Panc1 (cell line): ENCODE results near the gene ABHD4. TPM values are rescaled to one million over a fixed set of nuclear protein-coding genes. Genes with fewer than 3 reads are reported as not detected.

Experiments used
- ATAC-seq: fragments of 200-7000 bp; cut with Tn5 transposase; 2 replicates; pipeline ENCODE4 v1.9.1; 2020; ENCODE audit warnings: mild to moderate bottlenecking, moderate library complexity
- BruUV-seq: library from RNA; stranded (reverse); fragments of 400-500 nt; replicated peaks from 2 replicates; lab custom pipeline; 2021; lab: Mats Ljungman, UMichigan
- CTCF ChIA-PET: fragments of 300-600 bp; sonication (Branson Sonifier 250); formaldehyde crosslinking; loops from one replicate; lab custom pipeline; 2022; ENCODE audit warnings: antibody characterized with exemption; lab: Charles Lee
- POLR2A ChIA-PET: fragments of 300-600 bp; sonication (Branson Sonifier 250); formaldehyde crosslinking; loops from one replicate; lab custom pipeline; 2022; ENCODE audit warnings: antibody characterized with exemption; lab: Charles Lee
- DNase-seq: peaks from one replicate; pipeline ENCODE4 v3.0.0-alpha.2; 2010; ENCODE audit warnings: low read depth, low spot score
- H3K27ac ChIP-seq: 2 replicates; pipeline ENCODE4 v1.5.1; 2011; ENCODE audit warnings: mild to moderate bottlenecking, low read length, inconsistent platforms
- H3K27me3 ChIP-seq: fragments of 200-500 bp; sonication (Bioruptor generic); 2 replicates; pipeline ENCODE4 v1.6.0; 2014; ENCODE audit warnings: low read length, inconsistent platforms; ENCODE audit not compliant: control insufficient read depth, insufficient read depth
- H3K36me3 ChIP-seq: fragments of 200-500 bp; sonication (Bioruptor generic); 2 replicates; pipeline ENCODE4 v1.5.1; 2014; ENCODE audit warnings: inconsistent platforms, mild to moderate bottlenecking, low read length, moderate library complexity; ENCODE audit not compliant: control insufficient read depth, insufficient read depth
- H3K4me1 ChIP-seq: 2 replicates; pipeline ENCODE4 v1.5.1; 2011; ENCODE audit warnings: inconsistent platforms, mild to moderate bottlenecking, low read length, moderate library complexity; ENCODE audit not compliant: control insufficient read depth, insufficient read depth
- H3K4me3 ChIP-seq, 2 experiments: 2 replicates each; pipeline ENCODE4 v1.5.1; 2011 to 2012; ENCODE audit warnings: low read depth in 2 of 2, low read length in 2 of 2, mild to moderate bottlenecking in 2 of 2, inconsistent platforms in 1 of 2, moderate library complexity in 1 of 2
- H3K9me3 ChIP-seq: fragments of 200-500 bp; sonication (Bioruptor generic); 2 replicates; pipeline ENCODE4 v1.5.1; 2014; ENCODE audit warnings: low read depth, mild to moderate bottlenecking, inconsistent platforms, low read length, moderate library complexity; ENCODE audit not compliant: control insufficient read depth, insufficient read depth
- POLR2AphosphoS5 ChIP-seq: IDR thresholded peaks from 2 replicates; pipeline ENCODE4 v1.6.1; 2012; ENCODE audit warnings: mild to moderate bottlenecking, low read depth, low read length, moderate library complexity
- SIN3A ChIP-seq: IDR thresholded peaks from 2 replicates; pipeline ENCODE4 v1.6.1; 2012; ENCODE audit warnings: low read depth, mild to moderate bottlenecking, low read length, moderate library complexity, borderline replicate concordance; ENCODE audit not compliant: insufficient read depth
- TCF7L2 ChIP-seq: IDR thresholded peaks from 2 replicates; pipeline ENCODE4 v1.6.1; 2011; ENCODE audit warnings: mild to moderate bottlenecking, low read depth, low read length, inconsistent platforms
- in situ Hi-C: cut with HindIII; loops from 2 replicates; pipeline ENCODE4 v1.10.0; 2016; ENCODE audit warnings: low sequenced_read_pairs, low pct_unique_long_range_greater_than_20kb
- intact Hi-C: fragments of 100-400 bp; cut with micrococcal nuclease; formaldehyde crosslinking; loops from one replicate; pipeline ENCODE4 v1.10.0; 2022; ENCODE audit not compliant: unreplicated experiment
- total RNA-seq: library from RNA; stranded (reverse); gene quantifications from one replicate; pipeline ENCODE4 v1.2.1, GENCODE V29; 2021; ENCODE audit not compliant: unreplicated experiment
- TF ChIP-seq, protein P1 (sequence below): fragments of 450-650 bp; IDR thresholded peaks from 2 replicates; pipeline ENCODE4 v1.5.1; 2017; ENCODE audit warnings: mild to moderate bottlenecking
- TF ChIP-seq, protein P2 (sequence below), 2 experiments: IDR thresholded peaks; 2 replicates each; pipeline ENCODE4 v1.6.1; 2011 to 2012; ENCODE audit warnings: low read depth in 2 of 2, control low read depth in 1 of 2, low read length in 1 of 2, mild to moderate bottlenecking in 1 of 2, moderate library complexity in 1 of 2; ENCODE audit not compliant: insufficient read depth in 1 of 2

Gene ABHD4
- total RNA-seq, 1 experiment from 2014 or later, result 5.1 TPM

DNA sequence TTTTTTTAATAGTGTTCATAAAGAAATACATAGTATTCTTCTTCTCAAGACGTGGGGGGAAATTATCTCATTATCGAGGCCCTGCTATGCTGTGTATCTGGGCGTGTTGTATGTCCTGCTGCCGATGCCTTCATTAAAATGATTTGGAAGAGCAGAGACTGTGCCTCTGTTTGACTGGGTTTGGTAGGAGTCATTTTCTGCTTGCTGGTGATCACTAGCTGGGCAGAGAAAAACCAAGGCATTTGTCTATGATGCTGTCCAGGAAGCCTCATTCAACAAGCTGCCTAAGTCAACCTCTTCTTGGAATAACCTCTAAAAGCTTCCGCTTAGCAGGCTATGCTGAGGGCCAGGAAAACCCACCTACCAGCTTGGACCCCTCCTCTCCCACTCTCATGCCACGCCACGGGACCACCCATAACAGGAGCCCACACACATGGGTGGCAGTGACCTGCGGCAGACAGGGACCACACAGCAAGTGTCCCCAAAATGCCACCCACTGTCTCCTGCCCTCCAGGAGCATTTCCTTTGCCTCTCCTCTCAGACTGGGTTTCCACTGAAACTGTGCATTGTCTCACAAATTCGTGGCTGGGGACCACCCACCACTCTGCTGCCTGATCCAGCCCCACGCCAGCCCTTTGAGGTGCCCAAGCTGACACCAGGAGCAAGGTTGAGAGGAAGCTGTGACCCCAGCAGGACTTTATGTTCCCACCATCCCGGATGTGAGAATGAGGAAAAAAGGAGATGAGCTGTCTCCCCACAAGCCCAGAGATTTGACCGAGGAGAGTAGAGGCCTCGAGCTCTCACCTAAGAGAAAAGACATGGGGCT is 45.9 kb upstream of the ABHD4 start:
- ATAC-seq, result no peak
- ChIA-PET POLR2A (no interaction called here), CTCF (interaction anchor here (0.7 kb wide), 1 partner anchor 893 kb away, joined by 4 read pairs; no protein-coding TSS in a partner anchor)
- Histone ChIP-seq H3K27ac (no peak overlapping the region), H3K9me3 (no peaks in the 10 kb centered on the region), H3K4me1 (0 out of 2 replicates have a peak, but pooled peaks cover 2% of the 10 kb centered on the region), H3K27me3 (no peaks in the 10 kb centered on the region), H3K4me3 (no peak overlapping the region), H3K36me3 (no peaks in the 10 kb centered on the region)
- no TSS peak for BruUV-seq
- DNase-seq, result no peak
- TF ChIP-seq, protein P1, sequence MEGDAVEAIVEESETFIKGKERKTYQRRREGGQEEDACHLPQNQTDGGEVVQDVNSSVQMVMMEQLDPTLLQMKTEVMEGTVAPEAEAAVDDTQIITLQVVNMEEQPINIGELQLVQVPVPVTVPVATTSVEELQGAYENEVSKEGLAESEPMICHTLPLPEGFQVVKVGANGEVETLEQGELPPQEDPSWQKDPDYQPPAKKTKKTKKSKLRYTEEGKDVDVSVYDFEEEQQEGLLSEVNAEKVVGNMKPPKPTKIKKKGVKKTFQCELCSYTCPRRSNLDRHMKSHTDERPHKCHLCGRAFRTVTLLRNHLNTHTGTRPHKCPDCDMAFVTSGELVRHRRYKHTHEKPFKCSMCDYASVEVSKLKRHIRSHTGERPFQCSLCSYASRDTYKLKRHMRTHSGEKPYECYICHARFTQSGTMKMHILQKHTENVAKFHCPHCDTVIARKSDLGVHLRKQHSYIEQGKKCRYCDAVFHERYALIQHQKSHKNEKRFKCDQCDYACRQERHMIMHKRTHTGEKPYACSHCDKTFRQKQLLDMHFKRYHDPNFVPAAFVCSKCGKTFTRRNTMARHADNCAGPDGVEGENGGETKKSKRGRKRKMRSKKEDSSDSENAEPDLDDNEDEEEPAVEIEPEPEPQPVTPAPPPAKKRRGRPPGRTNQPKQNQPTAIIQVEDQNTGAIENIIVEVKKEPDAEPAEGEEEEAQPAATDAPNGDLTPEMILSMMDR, result no peak
- TF ChIP-seq POLR2AphosphoS5, result no peak
- TF ChIP-seq, protein P2, sequence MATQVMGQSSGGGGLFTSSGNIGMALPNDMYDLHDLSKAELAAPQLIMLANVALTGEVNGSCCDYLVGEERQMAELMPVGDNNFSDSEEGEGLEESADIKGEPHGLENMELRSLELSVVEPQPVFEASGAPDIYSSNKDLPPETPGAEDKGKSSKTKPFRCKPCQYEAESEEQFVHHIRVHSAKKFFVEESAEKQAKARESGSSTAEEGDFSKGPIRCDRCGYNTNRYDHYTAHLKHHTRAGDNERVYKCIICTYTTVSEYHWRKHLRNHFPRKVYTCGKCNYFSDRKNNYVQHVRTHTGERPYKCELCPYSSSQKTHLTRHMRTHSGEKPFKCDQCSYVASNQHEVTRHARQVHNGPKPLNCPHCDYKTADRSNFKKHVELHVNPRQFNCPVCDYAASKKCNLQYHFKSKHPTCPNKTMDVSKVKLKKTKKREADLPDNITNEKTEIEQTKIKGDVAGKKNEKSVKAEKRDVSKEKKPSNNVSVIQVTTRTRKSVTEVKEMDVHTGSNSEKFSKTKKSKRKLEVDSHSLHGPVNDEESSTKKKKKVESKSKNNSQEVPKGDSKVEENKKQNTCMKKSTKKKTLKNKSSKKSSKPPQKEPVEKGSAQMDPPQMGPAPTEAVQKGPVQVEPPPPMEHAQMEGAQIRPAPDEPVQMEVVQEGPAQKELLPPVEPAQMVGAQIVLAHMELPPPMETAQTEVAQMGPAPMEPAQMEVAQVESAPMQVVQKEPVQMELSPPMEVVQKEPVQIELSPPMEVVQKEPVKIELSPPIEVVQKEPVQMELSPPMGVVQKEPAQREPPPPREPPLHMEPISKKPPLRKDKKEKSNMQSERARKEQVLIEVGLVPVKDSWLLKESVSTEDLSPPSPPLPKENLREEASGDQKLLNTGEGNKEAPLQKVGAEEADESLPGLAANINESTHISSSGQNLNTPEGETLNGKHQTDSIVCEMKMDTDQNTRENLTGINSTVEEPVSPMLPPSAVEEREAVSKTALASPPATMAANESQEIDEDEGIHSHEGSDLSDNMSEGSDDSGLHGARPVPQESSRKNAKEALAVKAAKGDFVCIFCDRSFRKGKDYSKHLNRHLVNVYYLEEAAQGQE (IDR thresholded peaks at IDR 0.05; ENCODE audit: insufficient read depth in 1 of 2, low read depth in 2 of 2, low read length in 1 of 2), result no peak
- TF ChIP-seq SIN3A, result no peak
- no peak for TF ChIP-seq TCF7L2
- in situ Hi-C loops (no loop called here), intact Hi-C loops (no loop called here)

GRCh38 chr14:22552827-22553076 is 45.3 kb upstream of the ABHD4 start:
- ATAC-seq (no peak), DNase-seq (no peak)
- no TSS peak for BruUV-seq
- Histone ChIP-seq H3K27me3 (no peaks in the 10 kb centered on the region), H3K4me3 (no peak overlapping the region), H3K4me1 (0 out of 2 replicates have a peak, but pooled peaks cover 2% of the 10 kb centered on the region), H3K27ac (no peak overlapping the region), H3K9me3 (no peaks in the 10 kb centered on the region), H3K36me3 (no peaks in the 10 kb centered on the region)
- TF ChIP-seq SIN3A (no peak), POLR2AphosphoS5 (no peak), TCF7L2 (no peak)
- TF ChIP-seq, protein P1, result no peak
- TF ChIP-seq, protein P2 (IDR thresholded peaks at IDR 0.05; ENCODE audit: insufficient read depth in 1 of 2, low read depth in 2 of 2, low read length in 1 of 2), result no peak
- POLR2A ChIA-PET, result no interaction called here
- CTCF ChIA-PET, result interaction anchor here (0.7 kb wide), 1 partner anchor 893 kb away, joined by 4 read pairs; no protein-coding TSS in a partner anchor
- intact Hi-C loops, result no loop called here
- in situ Hi-C loops, result no loop called here
